DOHH2 (cell line): ENCODE results near the gene BASP1.
A peak's percentile ranks its signal among the peaks of the same experiment; 100 is the strongest.

Experiments
- H3F3A ChIP-seq: fragments of 200-600 bp; sonication (generic), shearing (Covaris generic); 2 replicates; pipeline ENCODE4 v1.6.0; 2016; ENCODE audit warnings: antibody characterized with exemption, mild to moderate bottlenecking; ENCODE audit not compliant: control insufficient read depth, insufficient read depth
- H3K27ac ChIP-seq: fragments of 200-600 bp; sonication (generic); 2 replicates; pipeline ENCODE4 v1.5.1; 2014; ENCODE audit warnings: low read depth, mild to moderate bottlenecking, low read length, moderate library complexity
- H3K27me3 ChIP-seq: fragments of 200-600 bp; sonication (generic); 2 replicates; pipeline ENCODE4 v1.6.1; 2014; ENCODE audit warnings: mild to moderate bottlenecking, low read length, mixed read lengths; ENCODE audit not compliant: control insufficient read depth
- H3K36me3 ChIP-seq: fragments of 200-600 bp; sonication (generic); 2 replicates; pipeline ENCODE4 v1.6.1; 2014; ENCODE audit warnings: mild to moderate bottlenecking, low read length, moderate library complexity, mixed read lengths; ENCODE audit not compliant: control insufficient read depth
- H3K4me1 ChIP-seq: fragments of 200-600 bp; sonication (generic); 2 replicates; pipeline ENCODE4 v1.6.1; 2014; ENCODE audit warnings: mild to moderate bottlenecking, low read length, mixed read lengths; ENCODE audit not compliant: control insufficient read depth
- H3K4me2 ChIP-seq: fragments of 200-600 bp; sonication (generic); 2 replicates; pipeline ENCODE4 v1.6.0; 2014; ENCODE audit warnings: mild to moderate bottlenecking, low read length, moderate library complexity
- H3K4me3 ChIP-seq: fragments of 200-600 bp; sonication (generic); 2 replicates; pipeline ENCODE4 v1.5.1; 2014; ENCODE audit warnings: mild to moderate bottlenecking, low read length, mixed read lengths
- H3K79me2 ChIP-seq: fragments of 200-600 bp; sonication (generic); 2 replicates; pipeline ENCODE4 v1.6.1; 2014; ENCODE audit warnings: mild to moderate bottlenecking, low read length, mixed read lengths; ENCODE audit not compliant: control insufficient read depth
- H3K9me2 ChIP-seq: fragments of 200-600 bp; sonication (generic); replicated peaks from 2 replicates; pipeline ENCODE4 v1.6.1; 2014; ENCODE audit warnings: mild to moderate bottlenecking, low read length, mixed read lengths; ENCODE audit not compliant: control insufficient read depth
- H3K9me3 ChIP-seq: fragments of 200-600 bp; sonication (generic); 2 replicates; pipeline ENCODE4 v1.6.1; 2014; ENCODE audit warnings: antibody characterized with exemption, low read length, mixed read lengths; ENCODE audit not compliant: control insufficient read depth, insufficient read depth
- H4K20me1 ChIP-seq: fragments of 200-600 bp; sonication (generic); 2 replicates; pipeline ENCODE4 v1.6.0; 2014; ENCODE audit warnings: low read depth, mild to moderate bottlenecking, antibody characterized with exemption, low read length, moderate library complexity; ENCODE audit not compliant: control insufficient read depth, insufficient read depth
- CTCF ChIP-seq: fragments of 200-600 bp; sonication (generic); IDR thresholded peaks from one replicate; pipeline ENCODE4 v1.5.1; 2014; ENCODE audit warnings: antibody characterized with exemption, mild to moderate bottlenecking, low read depth, low read length; ENCODE audit not compliant: poor library complexity, severe bottlenecking
- EZH2phosphoT487 ChIP-seq: fragments of 200-600 bp; sonication (generic); IDR thresholded peaks from 2 replicates; pipeline ENCODE4 v1.6.1; 2017; ENCODE audit warnings: borderline replicate concordance, mild to moderate bottlenecking, antibody characterized with exemption, low read length, moderate library complexity, mixed read lengths

The BASP1 gene

GRCh38 chr5:17314907-17315471 is 97.6 kb downstream of the BASP1 start:
- peak overlapping the region; percentile 47 for H3K4me3 ChIP-seq
- H3K36me3 ChIP-seq = 0 out of 2 replicates have a peak, but pooled peaks cover 2% of the 10 kb centered on the region
- H3K9me2 ChIP-seq = no peaks in the 10 kb centered on the region
- TF ChIP-seq CTCF (no peak), EZH2phosphoT487 (no peak)
- H3K9me3 ChIP-seq = no peaks in the 10 kb centered on the region
- H3K27ac ChIP-seq = peak overlapping the region; percentile 94
- no peaks in the 10 kb centered on the region for H4K20me1 ChIP-seq
- H3K4me2 ChIP-seq = peak overlapping the region; percentile 68
- no peaks in the 10 kb centered on the region for H3K79me2 ChIP-seq
- peaks cover 36% of the 10 kb centered on the region for H3F3A ChIP-seq
- peaks cover 54% of the 10 kb centered on the region for H3K4me1 ChIP-seq
- no peaks in the 10 kb centered on the region for H3K27me3 ChIP-seq

- peak overlapping the region; percentile 94 for H3K27ac ChIP-seq
- H3K4me2 ChIP-seq = peak overlapping the region; percentile 68
Observed at GRCh38 chr5:17315710-17316221, 98.3 kb downstream of the BASP1 start.

GRCh38 chr5:17316970-17317459 is 99.6 kb downstream of the BASP1 start:
- H3F3A ChIP-seq = peaks cover 36% of the 10 kb centered on the region

More at GRCh38 chr5:17315710-17316221, 98.3 kb downstream of the BASP1 start:
- Histone ChIP-seq H3K36me3 (0 out of 2 replicates have a peak, but pooled peaks cover 2% of the 10 kb centered on the region), H3K9me3 (no peaks in the 10 kb centered on the region), H3K79me2 (no peaks in the 10 kb centered on the region), H3F3A (peaks cover 36% of the 10 kb centered on the region), H3K4me1 (peaks cover 62% of the 10 kb centered on the region), H3K4me3 (peak overlapping the region; percentile 76), H3K27me3 (no peaks in the 10 kb centered on the region), H3K9me2 (no peaks in the 10 kb centered on the region), H4K20me1 (no peaks in the 10 kb centered on the region)
- TF ChIP-seq EZH2phosphoT487 (no peak), CTCF (no peak)

More at GRCh38 chr5:17316970-17317459, 99.6 kb downstream of the BASP1 start:
- Histone ChIP-seq H3K79me2 (no peaks in the 10 kb centered on the region), H3K36me3 (0 out of 2 replicates have a peak, but pooled peaks cover 2% of the 10 kb centered on the region), H3K9me3 (no peaks in the 10 kb centered on the region), H3K27me3 (no peaks in the 10 kb centered on the region), H3K4me3 (peak overlapping the region; percentile 76), H4K20me1 (no peaks in the 10 kb centered on the region), H3K4me1 (peaks cover 62% of the 10 kb centered on the region), H3K9me2 (no peaks in the 10 kb centered on the region), H3K4me2 (peak overlapping the region; percentile 68), H3K27ac (peak overlapping the region; percentile 94)
- TF ChIP-seq CTCF (no peak), EZH2phosphoT487 (no peak)
